ENCODE results near the gene HLA-DPA1.

DNA sequence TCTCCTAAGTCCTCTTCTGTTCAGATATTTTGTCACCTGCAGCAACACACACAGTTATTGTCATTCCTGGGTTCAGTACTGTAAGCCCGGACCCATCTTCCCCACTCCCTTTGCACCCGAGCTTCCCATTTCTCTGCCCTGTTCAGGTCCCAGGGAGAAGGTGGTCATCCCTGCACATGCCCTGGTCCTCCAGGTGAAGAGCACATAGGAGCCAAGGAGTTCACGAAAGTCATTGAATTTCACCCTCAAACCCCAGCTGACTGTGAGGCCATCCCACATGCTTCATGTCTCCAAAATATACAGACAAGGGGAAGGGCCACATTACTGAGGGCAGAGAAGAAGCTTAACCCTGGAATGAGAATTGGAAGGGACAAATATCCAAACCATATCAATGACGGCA is 8.1 kb downstream of the HLA-DPA1 start:
- TF ChIP-seq TAF1 (conservative IDR thresholded peaks at IDR 0.05): no peak
- TF ChIP-seq, protein P1, sequence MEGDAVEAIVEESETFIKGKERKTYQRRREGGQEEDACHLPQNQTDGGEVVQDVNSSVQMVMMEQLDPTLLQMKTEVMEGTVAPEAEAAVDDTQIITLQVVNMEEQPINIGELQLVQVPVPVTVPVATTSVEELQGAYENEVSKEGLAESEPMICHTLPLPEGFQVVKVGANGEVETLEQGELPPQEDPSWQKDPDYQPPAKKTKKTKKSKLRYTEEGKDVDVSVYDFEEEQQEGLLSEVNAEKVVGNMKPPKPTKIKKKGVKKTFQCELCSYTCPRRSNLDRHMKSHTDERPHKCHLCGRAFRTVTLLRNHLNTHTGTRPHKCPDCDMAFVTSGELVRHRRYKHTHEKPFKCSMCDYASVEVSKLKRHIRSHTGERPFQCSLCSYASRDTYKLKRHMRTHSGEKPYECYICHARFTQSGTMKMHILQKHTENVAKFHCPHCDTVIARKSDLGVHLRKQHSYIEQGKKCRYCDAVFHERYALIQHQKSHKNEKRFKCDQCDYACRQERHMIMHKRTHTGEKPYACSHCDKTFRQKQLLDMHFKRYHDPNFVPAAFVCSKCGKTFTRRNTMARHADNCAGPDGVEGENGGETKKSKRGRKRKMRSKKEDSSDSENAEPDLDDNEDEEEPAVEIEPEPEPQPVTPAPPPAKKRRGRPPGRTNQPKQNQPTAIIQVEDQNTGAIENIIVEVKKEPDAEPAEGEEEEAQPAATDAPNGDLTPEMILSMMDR (IDR thresholded peaks at IDR 0.05; ENCODE audit: low read depth, low read length, missing input control): no peak
- no peak for TF ChIP-seq JUND (IDR thresholded peaks at IDR 0.05)
- TF ChIP-seq, protein P2, sequence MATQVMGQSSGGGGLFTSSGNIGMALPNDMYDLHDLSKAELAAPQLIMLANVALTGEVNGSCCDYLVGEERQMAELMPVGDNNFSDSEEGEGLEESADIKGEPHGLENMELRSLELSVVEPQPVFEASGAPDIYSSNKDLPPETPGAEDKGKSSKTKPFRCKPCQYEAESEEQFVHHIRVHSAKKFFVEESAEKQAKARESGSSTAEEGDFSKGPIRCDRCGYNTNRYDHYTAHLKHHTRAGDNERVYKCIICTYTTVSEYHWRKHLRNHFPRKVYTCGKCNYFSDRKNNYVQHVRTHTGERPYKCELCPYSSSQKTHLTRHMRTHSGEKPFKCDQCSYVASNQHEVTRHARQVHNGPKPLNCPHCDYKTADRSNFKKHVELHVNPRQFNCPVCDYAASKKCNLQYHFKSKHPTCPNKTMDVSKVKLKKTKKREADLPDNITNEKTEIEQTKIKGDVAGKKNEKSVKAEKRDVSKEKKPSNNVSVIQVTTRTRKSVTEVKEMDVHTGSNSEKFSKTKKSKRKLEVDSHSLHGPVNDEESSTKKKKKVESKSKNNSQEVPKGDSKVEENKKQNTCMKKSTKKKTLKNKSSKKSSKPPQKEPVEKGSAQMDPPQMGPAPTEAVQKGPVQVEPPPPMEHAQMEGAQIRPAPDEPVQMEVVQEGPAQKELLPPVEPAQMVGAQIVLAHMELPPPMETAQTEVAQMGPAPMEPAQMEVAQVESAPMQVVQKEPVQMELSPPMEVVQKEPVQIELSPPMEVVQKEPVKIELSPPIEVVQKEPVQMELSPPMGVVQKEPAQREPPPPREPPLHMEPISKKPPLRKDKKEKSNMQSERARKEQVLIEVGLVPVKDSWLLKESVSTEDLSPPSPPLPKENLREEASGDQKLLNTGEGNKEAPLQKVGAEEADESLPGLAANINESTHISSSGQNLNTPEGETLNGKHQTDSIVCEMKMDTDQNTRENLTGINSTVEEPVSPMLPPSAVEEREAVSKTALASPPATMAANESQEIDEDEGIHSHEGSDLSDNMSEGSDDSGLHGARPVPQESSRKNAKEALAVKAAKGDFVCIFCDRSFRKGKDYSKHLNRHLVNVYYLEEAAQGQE (IDR thresholded peaks at IDR 0.05): no peak
- TF ChIP-seq RAD21 (IDR thresholded peaks at IDR 0.05): no peak
- TF ChIP-seq, protein P3, sequence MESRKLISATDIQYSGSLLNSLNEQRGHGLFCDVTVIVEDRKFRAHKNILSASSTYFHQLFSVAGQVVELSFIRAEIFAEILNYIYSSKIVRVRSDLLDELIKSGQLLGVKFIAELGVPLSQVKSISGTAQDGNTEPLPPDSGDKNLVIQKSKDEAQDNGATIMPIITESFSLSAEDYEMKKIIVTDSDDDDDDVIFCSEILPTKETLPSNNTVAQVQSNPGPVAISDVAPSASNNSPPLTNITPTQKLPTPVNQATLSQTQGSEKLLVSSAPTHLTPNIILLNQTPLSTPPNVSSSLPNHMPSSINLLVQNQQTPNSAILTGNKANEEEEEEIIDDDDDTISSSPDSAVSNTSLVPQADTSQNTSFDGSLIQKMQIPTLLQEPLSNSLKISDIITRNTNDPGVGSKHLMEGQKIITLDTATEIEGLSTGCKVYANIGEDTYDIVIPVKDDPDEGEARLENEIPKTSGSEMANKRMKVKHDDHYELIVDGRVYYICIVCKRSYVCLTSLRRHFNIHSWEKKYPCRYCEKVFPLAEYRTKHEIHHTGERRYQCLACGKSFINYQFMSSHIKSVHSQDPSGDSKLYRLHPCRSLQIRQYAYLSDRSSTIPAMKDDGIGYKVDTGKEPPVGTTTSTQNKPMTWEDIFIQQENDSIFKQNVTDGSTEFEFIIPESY (IDR thresholded peaks at IDR 0.05): no peak
- TF ChIP-seq MAX (IDR thresholded peaks at IDR 0.05): no peak
